Loucy (cell line): ENCODE results near the gene DHX57.

ENCODE experiments used
- CTCF ChIP-seq: fragments of 200-600 bp; sonication (generic); conservative IDR thresholded peaks from 2 replicates; pipeline ENCODE4 v1.5.1; 2014; ENCODE audit warnings: mild to moderate bottlenecking, antibody characterized with exemption, low read length
- EZH2phosphoT487 ChIP-seq: fragments of 200-600 bp; IDR thresholded peaks from 2 replicates; pipeline ENCODE4 v1.6.1; 2018; ENCODE audit warnings: antibody characterized with exemption, mild to moderate bottlenecking, moderate library complexity, borderline replicate concordance

- TF ChIP-seq CTCF (no peak), EZH2phosphoT487 (no peak)
Measured at GRCh38 chr2:38810488-38810887, 65.2 kb downstream of the DHX57 start.
